DMS153 (cell line): ENCODE results near the gene ITGA2B.
"Not testable (repeated sequence)": the region's sequence is repeated elsewhere in the genome, so short reads cannot be mapped to it uniquely, and the experiment has no call there.

Experiments
- DNase-seq: peaks from one replicate; lab custom pipeline; 2025; lab: John Stamatoyannopoulos, UW

ITGA2B gene

DNA sequence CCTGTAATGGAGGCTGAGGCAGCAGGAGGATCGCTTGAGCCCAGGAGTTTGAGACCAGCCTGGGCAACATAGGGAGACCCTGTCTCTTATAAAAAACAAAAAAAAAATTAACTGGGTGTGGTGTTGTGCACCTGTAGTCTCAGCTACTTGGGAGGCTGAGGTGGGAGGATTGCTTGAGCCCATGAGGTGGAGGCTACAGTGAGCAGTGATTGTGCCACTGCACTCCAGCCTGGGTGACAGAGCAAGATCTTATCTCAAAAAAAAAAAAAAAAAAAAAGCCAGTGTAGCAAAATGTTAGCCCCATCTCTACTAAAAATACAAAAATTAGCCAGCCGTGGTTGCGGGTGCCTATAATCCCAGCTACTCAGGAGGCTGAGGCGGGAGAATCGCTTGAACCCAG lies 59.2 kb downstream of the ITGA2B start:
- not testable (repeated sequence) for DNase-seq

DNA sequence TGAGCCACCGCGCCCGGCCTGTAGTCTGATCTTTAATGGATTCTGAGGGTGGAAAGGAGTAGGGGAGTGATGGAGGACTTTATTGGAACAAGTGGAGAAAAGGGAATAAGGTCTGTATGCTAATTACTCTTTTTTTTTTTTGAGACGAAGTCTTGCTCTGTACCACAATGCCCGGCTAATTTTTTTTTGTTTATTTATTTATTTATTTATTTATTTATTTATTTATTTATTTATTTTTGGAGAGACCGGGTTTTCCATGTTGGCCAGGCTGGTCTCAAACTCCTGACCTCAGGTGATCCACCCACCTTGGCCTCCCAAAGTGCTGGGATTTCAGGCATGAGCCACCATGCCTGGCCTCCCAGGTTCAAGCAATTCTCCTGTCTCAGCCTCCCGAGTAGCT lies 59.9 kb downstream of the ITGA2B start:
- not testable (repeated sequence) for DNase-seq

DNA sequence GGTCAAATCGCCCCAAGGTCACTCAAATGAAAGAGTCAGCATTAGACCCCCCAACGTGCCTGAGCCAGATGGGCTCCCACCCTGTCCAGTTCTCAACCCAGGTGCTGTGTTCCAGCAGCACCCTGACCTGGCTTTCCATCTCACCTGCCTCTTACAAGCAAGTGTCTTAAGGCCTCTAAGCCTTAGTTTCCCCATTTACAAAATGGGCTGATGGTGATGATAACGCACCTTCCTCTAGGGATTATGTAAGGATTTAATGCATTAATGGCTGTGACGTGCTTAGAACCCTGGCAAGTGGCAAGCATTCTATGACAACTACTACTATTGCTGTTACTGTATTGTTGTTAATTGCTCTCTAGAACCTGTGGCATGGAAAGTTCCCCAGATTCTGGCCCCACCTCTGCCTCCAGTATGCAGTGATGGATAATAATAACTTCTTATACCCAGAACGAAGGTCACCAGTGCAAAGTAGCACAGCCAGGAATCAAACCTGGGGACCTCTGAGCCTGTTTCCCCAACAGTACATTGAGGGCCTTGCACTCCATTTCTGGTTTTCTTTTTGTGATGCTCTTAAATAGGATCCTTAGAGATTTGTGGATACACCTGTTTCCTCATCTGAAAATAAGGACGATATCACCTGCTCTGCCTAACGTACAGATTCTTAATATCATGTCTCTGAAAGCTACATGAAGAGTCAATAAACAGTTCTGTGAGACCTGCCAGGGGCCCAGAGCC lies 61.6 kb downstream of the ITGA2B start:
- DNase-seq = no peak

DNA sequence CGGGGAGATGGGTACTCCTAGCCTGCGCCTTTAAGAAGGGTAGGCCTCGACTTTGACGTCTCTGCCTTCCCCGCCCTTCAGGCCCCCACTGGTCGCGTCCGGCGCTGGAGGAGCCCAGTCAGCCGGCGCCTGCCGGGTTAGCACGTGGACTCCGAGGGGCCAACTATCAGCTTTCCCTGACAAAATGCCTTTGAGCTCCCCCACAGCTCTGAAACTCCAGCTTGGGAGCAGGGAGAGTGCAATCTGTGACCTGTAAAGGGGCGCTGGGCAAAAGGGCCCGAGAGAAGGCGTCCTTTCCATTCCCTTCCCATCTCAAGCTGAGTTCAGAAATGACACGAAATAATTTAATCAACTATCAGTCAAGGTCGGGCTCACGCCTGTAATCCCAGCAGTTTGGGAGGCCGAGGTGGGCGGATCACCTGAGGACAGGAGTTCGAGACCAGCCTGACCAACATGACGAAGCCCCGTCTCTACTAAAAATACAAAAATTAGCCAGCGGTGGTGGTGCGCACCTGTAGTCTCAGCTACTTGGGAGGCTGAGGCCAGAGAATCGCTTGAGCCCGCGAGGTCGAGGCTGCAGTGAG lies 62.5 kb downstream of the ITGA2B start:
- DNase-seq = peak; percentile 94

DNA sequence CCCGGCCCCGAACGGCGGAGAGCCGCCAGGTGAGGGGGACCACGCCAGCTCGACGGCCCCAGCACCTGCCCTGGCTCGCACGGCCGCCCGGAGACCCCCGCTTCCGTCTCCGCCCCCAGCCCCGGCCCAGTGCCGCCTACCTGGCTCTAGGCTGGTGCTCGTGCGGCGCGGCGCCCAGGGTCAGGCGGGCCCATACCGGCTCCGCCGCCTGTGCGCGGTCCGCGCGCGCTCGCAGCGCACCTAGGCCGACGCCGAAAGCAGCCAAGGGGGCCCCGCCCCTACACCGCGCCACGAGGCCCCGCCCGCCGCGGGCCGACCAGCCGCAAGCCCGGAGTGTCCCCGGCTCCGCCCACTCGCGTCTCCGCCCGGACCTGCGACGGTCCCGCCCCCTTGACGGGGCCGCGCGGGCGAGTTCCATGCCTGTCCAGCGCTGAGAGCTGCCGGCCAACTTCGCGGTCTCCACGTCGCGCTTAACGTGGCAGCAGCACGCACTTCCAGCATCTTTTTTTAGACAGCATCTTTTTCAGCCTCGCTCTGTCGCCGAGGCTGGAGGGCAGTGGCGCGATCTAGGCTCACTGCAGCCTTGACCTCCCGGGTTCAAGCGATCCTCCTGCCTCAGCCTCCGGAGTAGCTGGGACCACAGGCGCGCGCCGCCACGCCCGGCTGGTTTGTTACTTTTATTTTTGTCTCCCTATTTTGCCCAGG lies 64.7 kb downstream of the ITGA2B start, which contains the start of gene SLC25A39:
Gene SLC25A39, minus strand, starts transcription at position 253 of the 705 bp plus-strand sequence. CDS start 1,261 bp downstream, outside the sequence.
- peak; percentile 77 for DNase-seq

DNA sequence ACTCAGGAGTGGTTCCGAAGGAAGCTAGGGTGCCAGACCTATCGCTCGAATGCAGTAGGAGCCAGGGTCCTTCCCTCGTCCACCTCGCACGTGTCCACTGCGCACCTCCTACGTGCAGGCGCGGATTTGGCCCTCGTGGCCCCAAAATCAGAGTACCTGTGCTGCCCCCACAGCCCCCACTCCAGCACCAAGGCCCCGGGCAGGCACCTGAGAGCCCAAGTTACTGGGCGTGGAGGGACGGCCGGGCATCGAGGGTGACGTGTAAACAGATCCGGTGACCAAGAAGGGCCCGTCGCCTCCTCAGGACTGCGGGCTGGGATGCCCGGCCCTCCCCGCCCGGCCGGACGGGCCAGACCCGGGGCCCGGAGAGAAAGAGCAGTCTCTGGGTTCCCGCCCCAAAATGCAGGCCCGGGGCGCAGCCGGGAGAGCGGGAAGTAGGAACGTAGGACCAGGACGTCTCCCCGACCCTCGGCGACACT lies 65.3 kb downstream of the ITGA2B start:
- DNase-seq = no peak

DNA sequence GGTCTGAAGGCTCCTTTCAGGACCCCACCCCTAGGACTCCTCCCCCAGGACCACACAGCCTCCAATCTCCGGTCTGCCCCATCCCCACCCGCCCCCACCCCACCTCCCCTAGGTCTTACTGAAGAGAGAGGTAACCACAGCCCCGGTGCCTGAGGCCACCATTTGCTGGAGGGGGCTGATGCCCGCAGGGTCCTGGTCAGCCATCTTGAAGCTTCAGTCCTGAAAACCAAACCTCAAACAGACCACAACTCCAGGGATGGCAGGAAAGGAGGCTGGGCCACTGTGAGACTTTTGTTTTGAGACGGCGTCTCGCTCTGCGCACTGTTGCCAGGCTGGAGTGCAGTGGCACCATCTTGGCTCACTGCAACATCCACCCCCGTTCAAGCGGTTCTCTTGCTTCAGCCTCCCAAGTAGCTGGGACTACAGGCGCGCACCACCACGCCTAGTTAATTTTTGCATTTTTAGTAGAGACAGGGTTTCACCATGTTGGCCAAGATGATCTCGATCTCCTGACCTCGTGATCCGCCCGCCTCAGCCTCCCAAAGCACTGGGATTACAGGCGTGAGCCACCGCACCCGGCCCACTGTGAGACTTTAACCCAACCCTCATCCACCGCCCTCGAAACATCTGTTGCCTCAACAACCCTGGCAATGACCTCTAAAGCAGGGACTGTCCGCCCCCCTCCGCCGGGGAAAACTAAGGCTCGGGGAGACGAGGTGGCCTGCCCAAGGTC lies 65.9 kb downstream of the ITGA2B start:
- DNase-seq = no peak

DNA sequence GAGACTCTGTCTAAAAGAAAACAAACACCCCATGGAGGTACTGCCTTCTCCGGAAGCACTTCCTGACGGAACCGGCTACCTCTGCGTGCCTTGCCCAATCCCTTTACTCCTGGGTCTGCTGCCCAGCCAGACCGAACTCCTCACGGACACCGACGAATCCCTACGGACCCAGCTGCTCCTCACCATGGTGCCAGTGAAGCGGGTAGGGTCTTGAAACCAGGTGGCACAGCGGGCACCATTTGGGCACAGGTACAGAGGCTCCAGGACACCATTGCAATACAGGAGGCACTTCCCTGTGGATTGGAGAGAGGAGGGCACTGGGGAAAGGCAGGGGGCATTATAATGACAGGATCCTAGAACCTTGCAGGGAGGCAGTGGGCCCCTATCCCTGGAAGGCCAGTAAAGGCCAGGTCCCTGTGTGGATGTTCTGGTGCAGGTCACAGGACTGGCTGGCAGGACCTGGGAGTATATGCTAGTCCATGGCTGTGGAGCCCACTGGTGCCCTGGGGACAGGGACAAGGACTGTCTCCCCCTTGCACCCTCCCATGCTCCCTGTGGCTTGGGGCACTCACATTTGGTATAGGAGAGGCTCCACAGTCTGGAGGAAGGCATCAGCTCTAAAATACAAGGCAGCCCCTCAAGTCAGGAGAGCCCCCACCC lies 67.1 kb downstream of the ITGA2B start:
- DNase-seq = no peak
